Osteoblast (primary cell): ENCODE results near the gene NR2F1-AS1. TPM values are rescaled to one million over a fixed set of nuclear protein-coding genes. Genes with fewer than 3 reads are reported as not detected.

Experiments
- DNase-seq: peaks from one replicate; pipeline ENCODE4 v3.0.0; 2011; ENCODE audit warnings: low spot score, mixed read lengths; ENCODE audit not compliant: insufficient read length; ENCODE audit errors: missing footprints
- H2AFZ ChIP-seq: 2 replicates; pipeline ENCODE4 v1.6.0; 2011; ENCODE audit warnings: mild to moderate bottlenecking, low read length
- H3K27ac ChIP-seq: 2 replicates; pipeline ENCODE4 v1.5.1; 2011; ENCODE audit warnings: mild to moderate bottlenecking, low read depth, low read length, moderate library complexity
- H3K27me3 ChIP-seq: 2 replicates; pipeline ENCODE4 v1.6.0; 2012; ENCODE audit warnings: mild to moderate bottlenecking, control low read depth, inconsistent platforms, low read length, moderate library complexity; ENCODE audit not compliant: insufficient read depth
- H3K36me3 ChIP-seq: 2 replicates; pipeline ENCODE4 v1.5.1; 2011; ENCODE audit warnings: mild to moderate bottlenecking, low read length, control low read depth, moderate library complexity; ENCODE audit not compliant: insufficient read depth
- H3K4me1 ChIP-seq: 2 replicates; pipeline ENCODE4 v1.5.1; 2011; ENCODE audit warnings: mild to moderate bottlenecking, low read length, control low read depth, moderate library complexity; ENCODE audit not compliant: insufficient read depth
- H3K4me2 ChIP-seq: 2 replicates; pipeline ENCODE4 v1.6.0; 2011; ENCODE audit warnings: mild to moderate bottlenecking, low read length; ENCODE audit not compliant: insufficient read depth
- H3K4me3 ChIP-seq: fragments of 200-600 bp; sonication (generic); 3 replicates; pipeline ENCODE4 v1.5.1; 2012; ENCODE audit warnings: mild to moderate bottlenecking, low read length, inconsistent platforms; ENCODE audit not compliant: insufficient read depth
- H3K79me2 ChIP-seq: 2 replicates; pipeline ENCODE4 v1.6.0; 2012; ENCODE audit warnings: mild to moderate bottlenecking, low read length, control low read depth, inconsistent platforms; ENCODE audit not compliant: insufficient read depth
- H3K9me3 ChIP-seq: 2 replicates; pipeline ENCODE4 v1.5.1; 2011; ENCODE audit warnings: low read depth, low read length, control low read depth
- H4K20me1 ChIP-seq: 2 replicates; pipeline ENCODE4 v1.6.0; 2012; ENCODE audit warnings: mild to moderate bottlenecking, low read length, control low read depth; ENCODE audit not compliant: insufficient read depth
- total RNA-seq: library from RNA; depleted of rRNA; stranded (reverse); fragments of >200 nt; gene quantifications from 2 replicates; pipeline ENCODE4 v1.2.3, GENCODE V29; 2012
- TF ChIP-seq, protein P1 (sequence below): IDR thresholded peaks from 2 replicates; pipeline ENCODE4 v1.5.1; 2011; ENCODE audit warnings: mild to moderate bottlenecking, low read depth, low read length, moderate library complexity; ENCODE audit errors: extremely low read depth

The NR2F1-AS1 gene
- total RNA-seq, 1 donor: 15.9 TPM

DNA sequence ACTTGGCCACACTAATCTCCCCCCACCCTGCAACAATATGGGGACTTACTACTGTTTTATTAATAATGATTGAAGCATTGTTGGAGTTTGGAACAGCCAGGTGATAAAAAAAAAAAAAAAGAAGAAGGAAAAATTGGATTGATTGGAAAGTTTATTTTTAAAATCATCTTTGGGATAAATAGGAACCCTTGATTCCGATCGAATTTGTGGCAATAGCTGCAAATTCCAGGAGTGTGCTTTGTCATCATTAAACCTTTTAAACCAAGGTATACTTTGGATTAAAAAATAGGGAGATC, 1.1 kb upstream of the NR2F1-AS1 start:
- peaks cover 69% of the 10 kb centered on the region for H3K79me2 ChIP-seq
- TF ChIP-seq, protein P1, sequence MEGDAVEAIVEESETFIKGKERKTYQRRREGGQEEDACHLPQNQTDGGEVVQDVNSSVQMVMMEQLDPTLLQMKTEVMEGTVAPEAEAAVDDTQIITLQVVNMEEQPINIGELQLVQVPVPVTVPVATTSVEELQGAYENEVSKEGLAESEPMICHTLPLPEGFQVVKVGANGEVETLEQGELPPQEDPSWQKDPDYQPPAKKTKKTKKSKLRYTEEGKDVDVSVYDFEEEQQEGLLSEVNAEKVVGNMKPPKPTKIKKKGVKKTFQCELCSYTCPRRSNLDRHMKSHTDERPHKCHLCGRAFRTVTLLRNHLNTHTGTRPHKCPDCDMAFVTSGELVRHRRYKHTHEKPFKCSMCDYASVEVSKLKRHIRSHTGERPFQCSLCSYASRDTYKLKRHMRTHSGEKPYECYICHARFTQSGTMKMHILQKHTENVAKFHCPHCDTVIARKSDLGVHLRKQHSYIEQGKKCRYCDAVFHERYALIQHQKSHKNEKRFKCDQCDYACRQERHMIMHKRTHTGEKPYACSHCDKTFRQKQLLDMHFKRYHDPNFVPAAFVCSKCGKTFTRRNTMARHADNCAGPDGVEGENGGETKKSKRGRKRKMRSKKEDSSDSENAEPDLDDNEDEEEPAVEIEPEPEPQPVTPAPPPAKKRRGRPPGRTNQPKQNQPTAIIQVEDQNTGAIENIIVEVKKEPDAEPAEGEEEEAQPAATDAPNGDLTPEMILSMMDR: no peak

GRCh38 chr5:93580063-93580926, 724 bp downstream of the NR2F1-AS1 start:
- H3K79me2 ChIP-seq: peaks cover 62% of the 10 kb centered on the region
- TF ChIP-seq, protein P1: no peak
- peak; percentile 91 for DNase-seq

More for the DNA sequence above, 1.1 kb upstream of the NR2F1-AS1 start:
- no peaks in the 10 kb centered on the region for H3K27me3 ChIP-seq
- H3K36me3 ChIP-seq: no peaks in the 10 kb centered on the region
- peaks cover 14% of the 10 kb centered on the region for H3K4me1 ChIP-seq
- H3K27ac ChIP-seq: peak overlapping the region; percentile 80
- peaks cover 6% of the 10 kb centered on the region for H4K20me1 ChIP-seq
- H2AFZ ChIP-seq: peak overlapping the region; percentile 90
- H3K9me3 ChIP-seq: no peaks in the 10 kb centered on the region
- peak overlapping the region; percentile 94 for H3K4me3 ChIP-seq
- H3K4me2 ChIP-seq: peak overlapping the region; percentile 97
- DNase-seq: peak; percentile 86

DNA sequence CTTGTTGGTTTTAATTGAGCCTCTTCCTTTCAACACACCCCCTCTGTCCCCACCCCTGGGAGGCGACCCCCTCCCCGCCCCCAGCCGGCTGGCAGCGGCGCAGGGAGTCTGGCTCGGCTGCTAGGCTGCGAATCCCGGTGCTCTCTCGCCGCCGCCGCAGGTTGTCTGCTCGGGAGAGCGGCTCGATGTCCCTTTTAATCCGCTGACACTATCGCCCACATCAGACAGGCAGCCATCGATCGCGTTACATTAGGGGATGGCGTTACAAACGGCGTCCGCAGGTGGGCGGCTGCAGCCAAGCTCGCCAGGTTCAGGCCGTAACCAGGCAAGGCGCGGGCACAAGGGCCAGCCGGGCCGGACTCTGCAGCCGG, 1.3 kb downstream of the NR2F1-AS1 start:
- H3K27me3 ChIP-seq: no peaks in the 10 kb centered on the region
- no peaks in the 10 kb centered on the region for H4K20me1 ChIP-seq
- H3K4me3 ChIP-seq: peak overlapping the region; percentile 94
- peak overlapping the region; percentile 88 for H2AFZ ChIP-seq
- peaks cover 63% of the 10 kb centered on the region for H3K79me2 ChIP-seq
- peak overlapping the region; percentile 97 for H3K4me2 ChIP-seq
- TF ChIP-seq, protein P1: no peak
- H3K27ac ChIP-seq: peak overlapping the region; percentile 80
- H3K36me3 ChIP-seq: no peaks in the 10 kb centered on the region
- H3K9me3 ChIP-seq: no peaks in the 10 kb centered on the region
- peaks cover 4% of the 10 kb centered on the region for H3K4me1 ChIP-seq
- peak; percentile 82 for DNase-seq

More at GRCh38 chr5:93580063-93580926, 724 bp downstream of the NR2F1-AS1 start:
- no peaks in the 10 kb centered on the region for H4K20me1 ChIP-seq
- no peaks in the 10 kb centered on the region for H3K36me3 ChIP-seq
- peak overlapping the region; percentile 88 for H2AFZ ChIP-seq
- H3K4me1 ChIP-seq: peaks cover 4% of the 10 kb centered on the region
- H3K9me3 ChIP-seq: no peaks in the 10 kb centered on the region
- H3K4me3 ChIP-seq: peak overlapping the region; percentile 94
- peak overlapping the region; percentile 97 for H3K4me2 ChIP-seq
- no peaks in the 10 kb centered on the region for H3K27me3 ChIP-seq
- H3K27ac ChIP-seq: peak overlapping the region; percentile 80
